Activated T-helper 2 cell treated with anti-CD3 and anti-CD28 coated beads, Interferon-gamma antibody, Interleukin-2, Interleukin-4, amounts not matched to agents 10 μg/mL and 5 μg/mL and 100 μg/mL, durations not matched to agents 14 hours and 24 hours and 36 hours (primary cell): Measurements from ENCODE around the gene ERG. TPM values are rescaled to one million over a fixed set of nuclear protein-coding genes. Genes with fewer than 3 reads are reported as not detected.

Experiments
- DNase-seq: peaks from one replicate; pipeline ENCODE4 v3.0.0; 2021; ENCODE audit warnings: low spot score
- H3K27ac Mint-ChIP-seq: one replicate; pipeline ENCODE4 v1.8.0; 2021; ENCODE audit warnings: mixed read lengths
- H3K27me3 Mint-ChIP-seq: one replicate; pipeline ENCODE4 v1.8.0; 2021; ENCODE audit warnings: low read depth, mixed read lengths
- H3K36me3 Mint-ChIP-seq: one replicate; pipeline ENCODE4 v1.8.0; 2021; ENCODE audit warnings: low read depth, mixed read lengths
- H3K4me1 Mint-ChIP-seq: one replicate; pipeline ENCODE4 v1.8.0; 2021; ENCODE audit warnings: low read depth, mixed read lengths
- H3K4me3 Mint-ChIP-seq: one replicate; pipeline ENCODE4 v1.8.0; 2021; ENCODE audit warnings: low read depth, mild to moderate bottlenecking, moderate library complexity, mixed read lengths
- H3K9me3 Mint-ChIP-seq: one replicate; pipeline ENCODE4 v1.8.0; 2021; ENCODE audit warnings: mixed read lengths
- intact Hi-C: fragments of 100-400 bp; cut with micrococcal nuclease; formaldehyde crosslinking; loops from one replicate; pipeline ENCODE4 v1.15.1; 2023
- total RNA-seq: library from RNA; stranded (reverse); gene quantifications from 2 replicates; pipeline ENCODE4 v1.2.3, GENCODE V29; 2022

The ERG gene
- total RNA-seq, 1 donor from 2014 or later: 0.46 TPM

DNA sequence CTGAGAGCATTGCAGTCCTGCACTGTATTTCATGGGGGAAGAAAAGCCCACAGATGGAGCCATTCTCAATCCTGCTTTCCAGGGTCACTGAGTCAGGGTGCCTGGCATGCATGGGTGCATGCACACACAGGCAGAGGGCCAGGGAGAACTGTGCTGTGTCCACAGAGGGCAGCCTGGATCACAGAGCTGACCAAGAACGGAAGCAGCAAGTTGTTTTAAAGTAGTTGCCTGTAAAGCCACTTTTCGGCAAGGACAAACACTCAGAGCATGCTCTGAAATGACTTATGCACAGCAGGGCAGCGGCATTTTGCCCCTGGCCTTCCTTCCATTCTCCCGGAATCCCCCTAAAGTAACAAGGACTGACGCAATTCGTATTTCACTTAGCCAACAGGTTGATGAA, 3.6 kb downstream of the ERG start:
- Mint-ChIP-seq H3K4me3 (no peak overlapping the region), H3K4me1 (peaks cover 3% of the 10 kb centered on the region), H3K27me3 (peaks cover 89% of the 10 kb centered on the region), H3K27ac (no peak overlapping the region), H3K9me3 (no peaks in the 10 kb centered on the region), H3K36me3 (no peaks in the 10 kb centered on the region)
- intact Hi-C loops: no loop called here
- DNase-seq: no peak

DNA sequence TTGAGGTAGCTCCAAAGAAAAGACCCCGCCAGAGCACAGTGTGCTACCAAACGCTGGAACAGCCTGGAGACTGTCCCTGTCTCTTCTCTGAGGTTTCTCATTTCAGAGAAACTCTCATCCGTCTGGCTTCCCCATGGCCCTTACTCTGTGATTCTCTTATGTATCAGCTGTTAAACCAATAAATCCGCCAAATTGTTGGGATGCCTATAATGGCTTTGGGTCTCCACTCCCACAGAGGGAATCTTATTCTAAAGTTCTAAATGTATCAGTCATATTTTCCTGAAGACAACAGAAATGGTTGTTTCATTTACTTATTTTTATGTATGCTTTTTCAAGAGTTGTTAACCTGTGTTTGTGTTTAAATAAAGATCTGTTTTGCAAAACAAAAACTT, 4.0 kb downstream of the ERG start:
- H3K27me3 Mint-ChIP-seq: peaks cover 89% of the 10 kb centered on the region
- intact Hi-C loops: no loop called here
- no peak overlapping the region for H3K27ac Mint-ChIP-seq

GRCh38 chr21:38493549-38494250, 4.6 kb downstream of the ERG start:
- no peaks in the 10 kb centered on the region for H3K36me3 Mint-ChIP-seq
- H3K4me1 Mint-ChIP-seq: peaks cover 3% of the 10 kb centered on the region
- DNase-seq: no peak
- intact Hi-C loops: no loop called here
- H3K27ac Mint-ChIP-seq: no peak overlapping the region
- no peak overlapping the region for H3K4me3 Mint-ChIP-seq
- H3K9me3 Mint-ChIP-seq: no peaks in the 10 kb centered on the region
- peaks cover 86% of the 10 kb centered on the region for H3K27me3 Mint-ChIP-seq

More for the DNA sequence above, 4.0 kb downstream of the ERG start:
- Mint-ChIP-seq H3K4me1 (peaks cover 3% of the 10 kb centered on the region), H3K4me3 (no peak overlapping the region), H3K36me3 (no peaks in the 10 kb centered on the region), H3K9me3 (no peaks in the 10 kb centered on the region)
- no peak for DNase-seq

DNA sequence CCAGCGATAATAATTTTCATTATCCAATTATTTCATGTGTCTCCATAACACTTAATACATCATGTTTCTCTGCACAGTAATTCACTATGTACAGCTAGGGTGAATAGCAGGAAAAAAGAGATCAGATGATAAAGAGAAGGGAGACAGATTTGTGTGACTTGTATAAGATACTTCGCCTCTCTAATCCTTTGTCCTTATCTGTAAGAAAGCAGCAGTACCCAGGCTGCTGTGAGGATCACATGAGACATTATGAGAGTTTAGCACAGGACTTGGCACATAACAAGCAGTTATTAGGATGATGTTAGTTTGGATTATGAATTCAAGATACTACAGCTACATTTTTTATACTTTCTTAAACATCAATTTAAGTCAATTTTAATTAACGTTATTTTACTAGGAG, 6.3 kb downstream of the ERG start:
- Mint-ChIP-seq H3K4me1 (no peaks in the 10 kb centered on the region), H3K27me3 (peaks cover 81% of the 10 kb centered on the region), H3K27ac (no peak overlapping the region), H3K4me3 (no peak overlapping the region), H3K9me3 (no peaks in the 10 kb centered on the region), H3K36me3 (no peaks in the 10 kb centered on the region)
- no peak for DNase-seq
- intact Hi-C loops: no loop called here

- Mint-ChIP-seq H3K27me3 (peaks cover 82% of the 10 kb centered on the region), H3K4me1 (no peaks in the 10 kb centered on the region), H3K27ac (no peak overlapping the region), H3K4me3 (no peak overlapping the region), H3K9me3 (no peaks in the 10 kb centered on the region), H3K36me3 (no peaks in the 10 kb centered on the region)
- intact Hi-C loops: no loop called here
- DNase-seq: no peak
These were observed 6.7 kb downstream of the ERG start for GRCh38 chr21:38491536-38491935.

DNA sequence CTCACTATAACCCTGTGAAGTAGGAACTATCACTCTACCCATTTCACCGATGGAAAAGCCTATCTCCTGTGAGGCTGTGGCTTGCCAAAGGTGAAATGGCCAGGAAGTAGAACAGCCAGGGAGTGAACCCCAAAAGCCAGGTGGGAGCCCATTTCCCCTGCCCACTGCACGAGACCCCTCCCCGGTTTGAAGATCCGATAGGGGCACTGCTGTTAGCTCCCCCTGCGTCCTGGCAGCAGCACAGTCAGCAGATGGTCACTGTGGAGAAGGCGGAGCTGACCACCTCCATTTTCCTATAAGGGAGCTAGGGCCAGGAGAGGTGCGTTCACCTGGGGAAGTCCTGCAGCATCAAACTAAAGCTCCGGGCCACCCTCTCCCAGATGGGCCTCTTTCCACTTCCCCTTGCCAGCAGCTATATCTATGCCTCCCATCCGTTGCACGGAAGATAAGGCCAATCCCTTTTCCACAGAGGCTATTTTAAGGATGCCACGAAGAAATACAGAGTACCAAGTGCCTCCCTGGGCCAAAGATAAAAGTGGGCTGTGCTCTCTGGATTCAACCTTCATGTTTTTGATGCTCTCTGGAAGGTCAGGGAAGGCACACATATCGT, 7.8 kb downstream of the ERG start:
- Mint-ChIP-seq H3K36me3 (no peaks in the 10 kb centered on the region), H3K27me3 (peaks cover 76% of the 10 kb centered on the region), H3K9me3 (no peaks in the 10 kb centered on the region), H3K4me1 (no peaks in the 10 kb centered on the region), H3K27ac (no peak overlapping the region), H3K4me3 (no peak overlapping the region)
- intact Hi-C loops: no loop called here
- DNase-seq: no peak

DNA sequence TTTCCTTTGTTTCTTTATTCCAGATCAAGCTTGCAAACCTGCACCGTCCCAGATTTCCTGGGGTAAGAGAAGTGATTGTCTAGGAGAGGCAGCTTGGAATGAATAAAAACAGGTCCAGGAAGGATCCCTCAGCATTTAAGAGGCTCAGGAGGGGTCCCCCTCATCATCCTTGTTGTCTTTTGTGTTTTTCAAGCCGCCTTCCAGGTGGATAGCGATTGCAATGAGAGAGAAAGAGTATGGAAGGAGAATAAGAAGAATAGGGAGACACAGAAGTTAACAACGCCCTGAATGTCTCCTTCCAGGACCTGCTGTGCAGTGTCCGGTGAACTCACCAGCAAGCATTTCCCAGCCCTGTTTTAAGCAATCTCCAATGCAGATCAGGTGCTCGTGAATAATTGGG, 8.5 kb downstream of the ERG start:
- DNase-seq: no peak
- H3K27me3 Mint-ChIP-seq: peaks cover 68% of the 10 kb centered on the region
- H3K36me3 Mint-ChIP-seq: no peaks in the 10 kb centered on the region
- no peak overlapping the region for H3K27ac Mint-ChIP-seq
- H3K4me3 Mint-ChIP-seq: no peak overlapping the region
- no peaks in the 10 kb centered on the region for H3K9me3 Mint-ChIP-seq
- H3K4me1 Mint-ChIP-seq: no peaks in the 10 kb centered on the region
- intact Hi-C loops: no loop called here

- no peak for DNase-seq
- Mint-ChIP-seq H3K9me3 (no peaks in the 10 kb centered on the region), H3K4me3 (no peak overlapping the region), H3K36me3 (no peaks in the 10 kb centered on the region), H3K27ac (no peak overlapping the region), H3K4me1 (no peaks in the 10 kb centered on the region), H3K27me3 (peaks cover 66% of the 10 kb centered on the region)
- intact Hi-C loops: no loop called here
These were observed 9.0 kb downstream of the ERG start for GRCh38 chr21:38489271-38489652.

DNA sequence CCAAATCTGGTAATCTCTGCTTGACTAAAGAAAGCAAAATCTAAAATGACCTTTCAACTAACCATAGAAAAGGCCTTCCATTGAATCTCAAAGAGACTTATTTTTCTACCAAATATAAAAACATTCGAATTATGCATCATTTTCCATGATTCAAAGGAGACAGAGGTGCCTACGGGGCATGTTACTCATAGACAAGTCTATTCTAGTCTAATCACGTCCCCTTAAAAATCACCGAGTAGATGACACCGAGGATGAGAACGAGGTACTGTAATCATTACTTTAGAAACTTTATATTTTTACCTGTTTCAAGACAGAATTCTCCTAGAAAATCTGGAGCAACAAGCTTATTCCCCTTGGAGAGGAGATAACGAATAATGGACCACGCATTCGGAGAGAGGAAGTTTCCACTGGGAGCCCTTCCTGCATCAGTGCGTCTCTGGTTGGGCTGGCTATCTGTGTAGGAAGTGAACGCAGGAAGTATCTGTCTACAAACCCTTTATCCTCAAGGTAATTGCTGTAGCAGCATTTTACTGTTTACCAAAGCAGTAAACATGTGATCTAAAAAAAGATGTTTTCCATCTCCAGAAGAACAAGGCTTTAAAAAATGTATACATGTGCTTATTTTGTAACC, 9.5 kb downstream of the ERG start:
- no peak overlapping the region for H3K4me3 Mint-ChIP-seq
- no peaks in the 10 kb centered on the region for H3K36me3 Mint-ChIP-seq
- peaks cover 65% of the 10 kb centered on the region for H3K27me3 Mint-ChIP-seq
- no peak overlapping the region for H3K27ac Mint-ChIP-seq
- DNase-seq: no peak
- no peaks in the 10 kb centered on the region for H3K4me1 Mint-ChIP-seq
- intact Hi-C loops: no loop called here
- no peaks in the 10 kb centered on the region for H3K9me3 Mint-ChIP-seq

DNA sequence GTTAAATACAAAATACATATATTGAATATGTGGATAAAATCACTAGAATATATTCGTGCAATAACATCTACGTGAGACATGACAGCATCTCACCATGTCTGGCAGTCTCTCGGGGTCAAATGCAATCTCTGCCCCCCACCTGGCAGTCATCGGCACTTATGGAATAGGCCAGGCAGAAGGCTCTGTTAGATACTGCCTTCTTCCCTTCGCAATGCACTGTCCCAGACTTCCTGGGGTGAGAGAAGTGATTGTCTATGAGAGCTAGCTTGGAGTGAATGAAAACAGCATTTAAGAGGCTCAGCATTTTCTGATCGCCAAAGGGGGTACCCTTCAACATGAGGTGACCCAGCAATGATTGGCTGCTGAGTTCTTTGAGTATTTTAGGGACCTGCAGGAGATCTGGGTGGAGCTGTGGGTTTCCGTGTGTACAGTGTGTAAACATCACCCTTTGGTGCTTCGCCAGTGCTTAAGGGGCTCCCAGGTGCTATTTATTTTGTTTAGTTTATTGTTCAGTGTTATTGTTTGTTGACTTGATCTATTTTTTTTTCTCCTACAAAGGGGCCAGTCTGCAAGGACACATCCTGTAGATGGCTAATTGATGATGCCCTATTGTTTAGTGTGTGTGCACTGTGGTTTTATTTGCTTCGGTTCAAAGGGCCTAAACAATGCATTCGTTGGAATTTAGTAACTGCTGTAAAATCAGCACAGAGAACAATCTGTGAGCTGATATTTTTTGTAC, 10.2 kb downstream of the ERG start:
- H3K27me3 Mint-ChIP-seq: peaks cover 63% of the 10 kb centered on the region
- intact Hi-C loops: no loop called here
- no peak overlapping the region for H3K4me3 Mint-ChIP-seq
- no peaks in the 10 kb centered on the region for H3K4me1 Mint-ChIP-seq
- no peak for DNase-seq
- H3K9me3 Mint-ChIP-seq: no peaks in the 10 kb centered on the region
- H3K36me3 Mint-ChIP-seq: no peaks in the 10 kb centered on the region
- H3K27ac Mint-ChIP-seq: no peak overlapping the region

DNA sequence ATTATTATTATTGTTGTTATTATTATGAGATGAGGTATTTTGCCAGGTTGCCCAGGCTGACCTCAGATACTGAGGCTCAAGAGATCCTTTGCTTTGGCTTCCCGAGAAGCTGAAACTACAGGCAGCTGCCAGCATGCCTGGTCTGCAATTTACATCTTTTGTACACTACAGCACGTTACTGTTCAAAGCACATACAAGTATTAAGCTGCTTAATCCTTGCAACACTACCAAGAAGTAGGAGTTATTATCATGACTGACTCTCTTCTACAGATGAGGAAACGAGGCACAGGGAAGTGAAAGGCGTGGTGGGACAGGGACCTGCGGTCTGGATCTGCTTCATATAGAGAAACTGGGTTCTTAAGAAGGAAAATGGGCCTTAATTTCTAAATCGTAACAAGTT, 11.6 kb downstream of the ERG start:
- no peak overlapping the region for H3K27ac Mint-ChIP-seq
- DNase-seq: no peak
- intact Hi-C loops: no loop called here
- peaks cover 66% of the 10 kb centered on the region for H3K27me3 Mint-ChIP-seq
- H3K4me3 Mint-ChIP-seq: no peak overlapping the region
- H3K9me3 Mint-ChIP-seq: no peaks in the 10 kb centered on the region
- no peaks in the 10 kb centered on the region for H3K4me1 Mint-ChIP-seq
- no peaks in the 10 kb centered on the region for H3K36me3 Mint-ChIP-seq

DNA sequence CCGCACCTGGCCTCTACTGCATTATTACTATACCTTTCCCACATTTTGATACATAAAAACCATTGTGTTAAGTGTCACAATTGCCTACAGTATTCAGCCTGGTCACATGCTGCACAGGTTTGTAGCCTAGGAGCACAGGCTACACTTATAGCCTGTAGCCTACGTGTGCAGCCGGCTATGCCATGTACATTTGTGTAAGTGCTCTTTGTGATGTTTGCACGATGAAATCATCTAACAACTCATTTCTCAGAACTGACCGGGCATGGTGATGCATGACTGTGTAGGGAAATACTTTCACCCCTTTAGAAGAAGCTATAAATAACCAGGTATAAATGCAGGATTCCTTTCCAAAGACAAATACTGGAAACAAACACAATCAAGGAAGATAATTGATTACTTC, 12.1 kb downstream of the ERG start:
- Mint-ChIP-seq H3K36me3 (no peaks in the 10 kb centered on the region), H3K27me3 (peaks cover 64% of the 10 kb centered on the region), H3K4me1 (no peaks in the 10 kb centered on the region), H3K27ac (no peak overlapping the region), H3K9me3 (no peaks in the 10 kb centered on the region), H3K4me3 (no peak overlapping the region)
- no peak for DNase-seq
- intact Hi-C loops: no loop called here
